NCI-H128 (cell line): ENCODE results near the gene NDUFB3.
"Not testable (repeated sequence)": the region's sequence is repeated elsewhere in the genome, so short reads cannot be mapped to it uniquely, and the experiment has no call there.

Experiments used
- DNase-seq: peaks from one replicate; lab custom pipeline; 2025; ENCODE audit not compliant: unreplicated experiment; lab: John Stamatoyannopoulos, UW

The NDUFB3 gene

DNA sequence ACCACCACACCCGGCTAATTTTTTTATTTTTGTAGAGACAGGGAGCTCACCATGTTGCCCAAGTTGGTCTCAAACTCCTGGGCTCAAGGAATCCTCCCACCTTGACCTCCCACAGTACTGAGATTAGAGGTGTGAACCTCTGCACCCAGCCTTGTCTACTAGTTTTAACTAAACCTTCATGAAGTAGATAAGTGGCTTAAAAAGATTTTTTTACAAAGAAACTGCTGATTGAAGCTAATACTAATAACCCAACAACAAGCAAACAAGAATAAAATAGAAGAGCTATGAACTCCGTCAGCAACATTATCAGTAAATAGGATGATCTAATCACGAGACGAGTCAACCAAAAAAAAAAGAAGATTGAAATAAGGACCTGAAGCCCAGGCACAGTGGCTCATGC is 18.8 kb downstream of the NDUFB3 start:
- no peak for DNase-seq

DNA sequence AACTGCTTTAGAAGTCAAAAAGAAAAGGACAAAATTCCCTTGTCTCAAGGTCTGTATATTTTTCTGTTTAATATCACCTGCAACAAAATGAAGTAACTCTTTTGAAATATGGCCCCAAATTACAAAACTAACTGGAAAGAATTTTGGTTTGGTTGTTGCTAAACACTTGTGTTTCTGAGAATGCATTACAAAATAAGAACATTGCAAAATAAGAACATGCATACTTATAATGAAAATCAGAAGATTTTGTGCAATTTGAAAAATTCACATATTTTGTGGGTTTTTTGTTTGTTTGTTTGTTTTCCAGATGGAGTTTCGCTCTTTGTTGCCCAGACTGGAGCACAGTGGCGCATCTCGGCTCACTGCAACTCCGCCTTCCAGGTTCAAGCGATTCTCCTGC is 21.8 kb downstream of the NDUFB3 start:
- no peak for DNase-seq

- DNase-seq = no peak
These were observed 28.7 kb downstream of the NDUFB3 start for GRCh38 chr2:201100497-201100896.

DNA sequence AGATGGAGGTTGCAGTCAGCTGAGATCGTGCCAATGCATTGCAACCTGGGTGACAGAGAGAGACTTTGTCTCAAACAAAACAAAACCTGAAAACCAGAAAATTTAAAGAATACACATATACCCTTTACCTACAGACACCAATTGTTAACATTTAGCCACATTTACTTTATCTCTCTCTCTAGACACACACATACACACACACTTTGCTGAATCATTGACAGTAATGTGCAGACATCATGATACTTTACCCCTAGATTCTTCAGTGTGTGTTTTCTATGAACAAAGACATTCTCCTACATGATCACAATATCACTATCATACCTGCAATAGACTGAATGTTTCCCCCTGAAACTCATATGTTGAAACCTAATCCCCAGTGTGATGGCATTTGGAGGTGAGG is 34.0 kb downstream of the NDUFB3 start:
- no peak for DNase-seq

GRCh38 chr2:201107624-201108023 is 35.8 kb downstream of the NDUFB3 start:
- DNase-seq = no peak

DNA sequence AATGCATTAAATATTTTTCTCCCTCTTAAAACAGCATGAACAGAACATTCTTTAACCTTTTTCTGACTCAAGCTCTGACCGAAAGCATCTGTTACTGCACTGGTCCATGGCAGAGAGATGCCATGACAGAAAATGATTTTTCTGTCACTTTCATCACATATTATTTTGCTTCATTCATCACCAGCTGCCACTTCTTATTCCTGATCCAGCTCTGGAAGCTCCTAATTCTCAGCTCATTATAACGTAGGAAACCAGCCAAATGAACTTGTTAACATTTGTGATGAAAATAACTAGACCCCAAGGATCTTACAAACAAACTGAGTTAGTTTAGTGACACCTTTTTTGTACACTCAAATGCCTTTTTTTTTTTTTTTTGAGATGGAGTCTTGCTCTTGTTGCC is 36.5 kb downstream of the NDUFB3 start:
- no peak for DNase-seq

DNA sequence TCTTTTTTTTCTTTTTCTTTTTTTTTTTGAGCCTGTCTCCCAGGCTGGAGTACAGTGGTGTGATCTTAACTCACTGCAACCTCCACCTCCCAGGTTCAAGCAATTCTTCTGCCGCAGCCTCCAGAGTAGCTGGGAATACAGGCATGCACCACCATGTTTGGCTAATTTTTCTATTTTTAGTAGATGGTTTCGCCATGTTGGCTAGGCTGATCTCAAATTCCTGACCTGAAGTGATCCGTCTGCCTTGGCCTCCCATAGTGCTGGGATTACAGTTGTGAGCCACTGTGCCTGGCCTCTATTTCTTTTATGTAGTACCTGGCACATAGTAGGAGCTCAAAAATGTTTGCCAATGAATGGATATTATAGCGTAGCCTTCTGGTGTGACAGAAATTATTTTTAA is 37.4 kb downstream of the NDUFB3 start:
- no peak for DNase-seq

GRCh38 chr2:201110615-201111014 is 38.8 kb downstream of the NDUFB3 start:
- DNase-seq = no peak

DNA sequence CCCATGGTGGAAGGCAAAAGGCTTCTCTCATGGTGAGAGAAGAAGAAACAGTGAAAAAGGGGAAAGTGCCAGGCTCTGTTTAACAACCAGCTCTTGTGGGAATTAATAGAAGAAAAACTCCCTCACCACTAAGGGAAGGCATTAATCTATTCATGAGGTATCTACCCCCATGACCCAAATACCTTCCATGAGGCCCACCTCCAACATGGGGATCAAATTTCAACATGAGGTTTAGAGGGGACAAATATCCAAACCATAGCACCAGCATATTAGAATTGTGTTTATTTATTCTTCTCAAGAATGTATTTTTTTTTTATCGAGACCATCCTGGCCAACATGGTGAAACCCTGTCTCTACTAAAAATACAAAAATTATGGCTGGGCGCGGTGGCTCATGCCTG is 39.3 kb downstream of the NDUFB3 start:
- DNase-seq = no peak

DNA sequence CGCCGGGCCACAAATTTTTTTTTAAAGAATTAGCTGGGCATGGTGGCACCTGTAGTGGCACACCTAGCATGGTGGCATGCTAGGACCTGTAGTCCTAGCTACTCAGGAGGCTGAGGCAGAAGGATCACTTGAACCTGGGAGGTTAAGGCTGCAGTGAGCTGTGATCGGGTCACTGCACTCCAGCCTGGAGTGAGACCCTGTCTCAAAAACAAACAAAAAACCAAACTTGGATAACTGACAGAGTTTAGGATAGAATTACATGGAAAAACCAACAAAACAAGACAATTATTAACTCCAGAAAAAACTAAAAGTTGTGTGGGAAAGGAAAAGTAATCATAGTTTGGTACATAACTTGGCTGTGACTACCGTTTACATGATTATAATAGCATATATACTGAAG is 42.5 kb downstream of the NDUFB3 start:
- DNase-seq = no peak

GRCh38 chr2:201114846-201115245 is 43.0 kb downstream of the NDUFB3 start:
- DNase-seq = no peak

GRCh38 chr2:201116115-201116958 is 44.5 kb downstream of the NDUFB3 start, which contains the start of gene CFLAR:
TSS of gene CFLAR (plus strand) at chr2:201116164. CDS start at chr2:201129866, 13,702 bp downstream.
- no peak for DNase-seq

GRCh38 chr2:201116959-201117734 is 45.3 kb downstream of the NDUFB3 start:
- DNase-seq = no peak

GRCh38 chr2:201117735-201118094 is 45.9 kb downstream of the NDUFB3 start:
- not testable (repeated sequence) for DNase-seq

DNA sequence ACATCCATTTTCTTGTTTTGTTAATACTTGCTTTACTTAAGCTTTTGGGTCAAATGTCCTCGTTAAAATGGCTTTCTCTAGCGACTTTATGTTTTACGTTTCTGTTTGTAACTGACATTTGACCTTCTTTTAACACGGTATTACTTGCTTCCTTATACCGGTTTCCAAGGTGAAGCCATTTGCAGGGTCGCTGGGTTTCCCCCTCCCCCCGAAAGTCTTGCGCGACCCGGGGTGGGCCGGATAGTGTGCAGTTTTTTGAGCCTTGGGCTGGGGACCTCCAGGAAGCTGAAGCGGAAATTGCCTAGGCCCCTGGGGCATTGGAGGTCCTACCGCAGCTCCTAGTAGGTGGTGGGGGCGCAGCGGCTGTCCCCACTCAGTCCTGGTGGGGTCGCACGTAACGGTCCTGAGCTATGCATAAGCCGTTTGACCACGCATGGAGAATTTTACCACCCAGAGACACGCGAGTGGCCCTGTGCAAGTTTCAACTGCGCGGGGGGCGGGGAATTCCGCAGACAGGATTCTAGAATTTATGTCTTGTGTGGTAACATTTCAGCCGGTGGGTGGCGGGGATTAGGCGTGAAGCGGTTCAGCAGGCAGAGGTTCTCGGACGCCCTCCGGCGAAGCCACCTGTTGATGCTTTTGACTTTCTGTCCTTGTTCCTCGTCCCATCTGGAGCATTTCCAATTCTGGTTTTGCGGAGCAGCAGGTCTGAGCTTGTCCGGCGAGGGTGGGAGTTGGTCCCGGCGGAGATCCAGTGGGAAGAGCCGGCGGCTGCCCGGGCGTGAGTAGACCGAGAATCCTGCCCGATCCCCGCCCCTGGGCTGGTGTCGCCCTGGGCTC is 46.5 kb downstream of the NDUFB3 start:
- DNase-seq = no peak

DNA sequence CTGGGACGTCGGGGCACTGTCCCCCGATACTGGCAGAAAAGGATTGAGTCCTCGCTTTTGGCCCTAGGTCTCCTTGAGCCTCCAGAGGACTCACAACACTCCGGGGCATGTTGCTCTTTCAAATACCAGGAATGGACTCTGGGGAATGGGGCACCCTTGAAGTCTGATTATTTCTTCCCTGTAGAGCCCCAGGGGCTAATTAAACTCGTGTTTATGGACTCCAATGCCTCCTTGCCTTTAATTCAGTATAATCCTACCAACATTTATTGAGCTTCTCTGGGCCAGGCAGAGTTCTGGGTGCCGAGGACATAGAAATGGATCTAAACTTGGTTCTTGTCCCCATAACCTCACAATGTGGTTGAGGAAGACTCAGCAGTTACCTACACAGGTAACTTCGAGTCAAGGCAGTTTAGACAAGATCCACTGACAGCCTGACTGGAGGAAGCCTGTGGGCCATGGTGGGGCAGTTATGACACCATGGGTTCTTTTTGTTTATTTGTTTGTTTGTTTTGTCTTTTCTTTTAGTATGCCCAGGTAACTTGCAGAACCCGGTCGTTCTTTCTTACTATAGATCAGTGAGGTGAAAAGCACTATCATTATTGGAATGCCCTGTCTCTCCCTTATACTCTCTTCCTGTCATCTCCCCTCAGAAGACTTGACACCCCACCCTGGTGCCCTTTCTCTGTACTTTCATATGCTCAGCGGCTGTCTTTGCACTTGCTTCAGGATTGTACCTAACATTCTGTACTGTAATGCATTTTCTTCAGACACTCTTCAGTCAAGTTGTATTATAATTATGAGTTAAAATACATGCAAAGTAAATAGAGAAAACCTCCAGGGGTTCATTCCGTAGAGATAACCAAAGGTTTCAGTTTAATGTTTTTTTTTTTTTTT is 47.4 kb downstream of the NDUFB3 start:
- no peak for DNase-seq

DNA sequence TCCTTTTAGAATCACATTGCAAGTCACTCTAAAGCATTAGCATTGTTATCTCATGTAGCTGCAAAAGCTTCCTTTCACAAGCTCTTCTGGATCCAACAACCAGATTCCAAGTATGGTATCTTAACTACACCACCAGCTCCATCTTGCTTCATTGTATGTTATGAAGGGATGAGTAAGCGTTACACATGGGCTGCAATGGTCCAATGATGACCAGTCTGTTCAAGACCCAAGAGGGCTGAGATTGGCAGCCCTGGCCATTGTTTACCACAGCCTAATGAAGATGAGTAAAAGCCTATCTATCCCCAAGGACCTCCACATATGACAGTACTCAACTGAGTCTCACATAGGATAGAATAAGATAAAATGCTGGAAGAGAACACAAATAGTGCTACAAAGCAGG is 50.5 kb downstream of the NDUFB3 start:
- no peak for DNase-seq

DNA sequence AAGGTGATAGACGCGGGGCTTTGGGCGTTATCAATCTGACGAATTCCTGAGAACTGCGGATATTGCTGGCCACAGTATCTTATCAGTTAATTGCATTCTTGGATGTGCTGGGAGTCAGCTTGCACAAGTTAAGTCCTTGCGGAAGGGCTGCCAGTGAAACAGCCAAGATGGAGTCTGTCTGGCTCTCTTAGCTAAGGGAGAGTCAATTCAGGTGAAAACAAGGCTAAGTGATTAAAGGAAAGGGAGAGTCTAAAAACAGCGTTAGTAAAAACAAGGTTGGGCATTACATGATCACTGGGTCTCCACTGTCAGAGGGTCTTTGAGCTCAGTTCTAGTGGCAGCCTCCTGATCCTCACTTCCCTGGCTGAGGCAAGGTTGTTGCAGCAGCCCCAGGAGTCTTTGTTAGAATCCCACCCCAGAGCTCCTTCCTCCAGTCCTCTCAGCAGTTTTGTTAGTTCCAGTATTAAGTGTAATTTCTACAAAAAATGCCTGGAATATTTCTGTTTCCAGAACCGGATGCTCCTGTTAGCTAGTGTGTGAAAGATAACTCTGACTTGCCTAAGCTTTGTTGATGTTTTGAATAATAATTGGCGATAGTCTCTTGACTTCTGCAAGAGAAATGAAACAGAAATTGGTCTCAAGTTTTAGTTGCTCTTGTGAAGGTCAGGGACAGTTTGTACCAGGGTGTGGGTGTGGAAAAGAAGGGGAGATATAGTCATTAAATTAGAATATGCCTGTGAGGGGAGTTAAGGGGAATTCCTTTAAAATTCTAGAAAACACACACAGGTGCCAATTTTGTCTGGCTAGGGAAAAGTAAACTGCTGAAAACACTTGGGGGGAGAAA is 54.7 kb downstream of the NDUFB3 start:
- no peak for DNase-seq

DNA sequence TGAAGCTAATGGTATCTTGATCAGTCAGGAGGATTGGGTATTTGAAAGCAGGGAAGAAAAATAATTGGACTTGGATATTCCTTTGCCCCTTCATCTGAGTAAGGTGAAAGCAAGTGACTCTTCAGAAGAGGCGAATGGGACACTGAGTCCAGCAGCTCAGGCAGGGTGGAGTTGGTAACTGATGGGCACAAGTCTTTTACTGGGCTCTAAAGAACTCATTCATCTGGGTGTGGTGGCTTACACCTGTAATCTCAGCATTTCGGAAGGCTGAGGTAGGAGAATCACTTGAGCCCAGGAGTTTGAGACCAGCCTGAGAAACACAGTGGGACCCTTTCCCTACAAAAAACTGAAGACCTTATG is 55.3 kb downstream of the NDUFB3 start:
- no peak for DNase-seq

- no peak for DNase-seq
These were observed 55.8 kb downstream of the NDUFB3 start for GRCh38 chr2:201127570-201127969.
